H1 (cell line): ENCODE measurements around the gene CACNA1E. TPM values are rescaled to one million over a fixed set of nuclear protein-coding genes. Genes with fewer than 3 reads are reported as not detected.

Experiments used
- CHD1 ChIP-seq: IDR thresholded peaks from 2 replicates; pipeline ENCODE4 v1.6.1; 2012; ENCODE audit warnings: low read depth, low read length, improper control_type of control experiment
- RNF2 ChIP-seq: fragments of 200-900, 300-1000 bp; sonication (generic); IDR thresholded peaks from 2 replicates; pipeline ENCODE4 v1.7.1; 2016; ENCODE audit warnings: borderline replicate concordance, low read depth, mild to moderate bottlenecking, antibody characterized with exemption, low read length; ENCODE audit not compliant: poor library complexity, severe bottlenecking; ENCODE audit errors: missing control alignments
- SUZ12 ChIP-seq: fragments of 200-600 bp; sonication (generic); IDR thresholded peaks from 2 replicates; pipeline ENCODE4 v1.6.1; 2012; ENCODE audit warnings: mild to moderate bottlenecking, inconsistent platforms, low read length, moderate library complexity, mixed read lengths
- TAF7 ChIP-seq: optimal IDR thresholded peaks from 2 replicates; pipeline ENCODE3; 2011; ENCODE audit warnings: low read depth, mild to moderate bottlenecking, inconsistent platforms, low read length, moderate library complexity, borderline replicate concordance
- polyA plus RNA-seq, 7 experiments: library from polyadenylated mRNA; depleted of rRNA in 3 of 7; stranded (reverse) in 5 of 7; unstranded in 2 of 7; fragments of >200 nt in 5 of 7; fragments of 200-250 nt in 2 of 7; gene quantifications; 1 replicate in 5 of 7; 2 replicates in 1 of 7; 4 replicates in 1 of 7; pipeline versions ENCODE4 v1.2.1 to v1.2.3, GENCODE V29; 2011 to 2013; ENCODE audit warnings: missing spikeins in 2 of 7, mixed read lengths in 2 of 7
- total RNA-seq: library from RNA; stranded (reverse); fragmentation: NEBNext Ultra II Directional; extraction: Animal tissue kit (Norgen Biotek cat#: 25700); gene quantifications from 2 replicates; pipeline ENCODE4 v1.2.1, GENCODE V29; 2021

CACNA1E gene
- total and polyA plus RNA-seq, 2 of the 8 experiments (the other 6 are each of a cell fraction or from before 2014, with no cell fraction given): 0.98 to 1.3 TPM

- no peak for TF ChIP-seq RNF2
- TF ChIP-seq TAF7: no peak
- TF ChIP-seq CHD1: no peak
- no peak for TF ChIP-seq SUZ12
- TF ChIP-seq, all 59 proteins: peak for 0
Observed at GRCh38 chr1:181476581-181476980, 6.7 kb upstream of the CACNA1E start (continued).
